Mammary epithelial cell (primary cell): ENCODE data around the gene NSD1.

Experiments
- CTCF ChIP-seq, 2 donors: IDR thresholded peaks in 1 of 2; conservative IDR thresholded peaks in 1 of 2; 2 replicates each; pipeline ENCODE4 v1.5.1; 2011 to 2012; ENCODE audit warnings: inconsistent platforms in 2 of 2, low read length in 2 of 2, mild to moderate bottlenecking in 2 of 2, control low read depth in 1 of 2, low read depth in 1 of 2; ENCODE audit not compliant: insufficient read depth in 1 of 2; ENCODE audit errors: extremely low read depth in 1 of 2
- EZH2 ChIP-seq: IDR thresholded peaks from 2 replicates; pipeline ENCODE4 v1.6.1; 2012; ENCODE audit warnings: low read length, inconsistent platforms, borderline replicate concordance

- TF ChIP-seq CTCF (conservative IDR thresholded peaks at IDR 0.05 in 1 of 2, IDR thresholded peaks at IDR 0.05 in 1 of 2; ENCODE audit: extremely low read depth in 1 of 2, insufficient read depth in 1 of 2, low read depth in 1 of 2, low read length in 2 of 2) (no peak), EZH2 (no peak)
These were observed 38.4 kb downstream of the NSD1 start for GRCh38 chr5:177171961-177172360.
